HG02678 (cell line): Measurements from ENCODE around the gene DNAJC6.

Source experiments
- ATAC-seq: cut with Tn5 transposase; IDR thresholded peaks from one replicate; pipeline ENCODE4 v1.9.1; 2021; ENCODE audit warnings: mild to moderate bottlenecking, moderate library complexity; ENCODE audit not compliant: unreplicated experiment

Gene DNAJC6

GRCh38 chr1:65292861-65293593, 16.3 kb upstream of the DNAJC6 start:
- no peak for ATAC-seq

GRCh38 chr1:65297706-65298105, 11.6 kb upstream of the DNAJC6 start:
- ATAC-seq, result no peak

- ATAC-seq, result no peak
These were observed 10.0 kb upstream of the DNAJC6 start for GRCh38 chr1:65299328-65299727.

- no peak for ATAC-seq
These were observed 501 bp upstream of the DNAJC6 start for GRCh38 chr1:65308781-65309303.

- no peak for ATAC-seq
These were observed 790 bp downstream of the DNAJC6 start for GRCh38 chr1:65310078-65310587.

- no peak for ATAC-seq
These were observed 2.4 kb downstream of the DNAJC6 start for GRCh38 chr1:65311760-65312159.

GRCh38 chr1:65316233-65316632, 6.9 kb downstream of the DNAJC6 start:
- ATAC-seq, result no peak

- no peak for ATAC-seq
These were observed 8.7 kb downstream of the DNAJC6 start for GRCh38 chr1:65317866-65318653.

GRCh38 chr1:65319141-65319540, 9.8 kb downstream of the DNAJC6 start:
- ATAC-seq, result no peak

- no peak for ATAC-seq
These were observed 10.4 kb downstream of the DNAJC6 start for GRCh38 chr1:65319754-65320153.

- ATAC-seq, result no peak
These were observed 12.5 kb downstream of the DNAJC6 start for GRCh38 chr1:65321879-65322278.

- no peak for ATAC-seq
These were observed 13.9 kb downstream of the DNAJC6 start for GRCh38 chr1:65323246-65323645.

- ATAC-seq, result no peak
These were observed 20.7 kb downstream of the DNAJC6 start for GRCh38 chr1:65330021-65330420.

- ATAC-seq, result no peak
These were observed 21.5 kb downstream of the DNAJC6 start for GRCh38 chr1:65330822-65331221.

- no peak for ATAC-seq
These were observed 23.5 kb downstream of the DNAJC6 start for GRCh38 chr1:65332821-65333220.

GRCh38 chr1:65334081-65334480, 24.7 kb downstream of the DNAJC6 start:
- no peak for ATAC-seq

GRCh38 chr1:65339866-65340468, 30.6 kb downstream of the DNAJC6 start:
- ATAC-seq, result no peak

- no peak for ATAC-seq
These were observed 32.0 kb downstream of the DNAJC6 start for GRCh38 chr1:65341381-65341780.

- no peak for ATAC-seq
These were observed 33.9 kb downstream of the DNAJC6 start for GRCh38 chr1:65343286-65343685.

GRCh38 chr1:65344171-65344814, 35.0 kb downstream of the DNAJC6 start:
- no peak for ATAC-seq

GRCh38 chr1:65346190-65346589, 36.8 kb downstream of the DNAJC6 start:
- ATAC-seq, result no peak
